D721Med (cell line): Measurements from ENCODE around the gene RBM43.
"Not testable (repeated sequence)": the region's sequence is repeated elsewhere in the genome, so short reads cannot be mapped to it uniquely, and the experiment has no call there.

Experiments
- DNase-seq: peaks from one replicate; pipeline ENCODE4 v3.0.0; 2011; ENCODE audit warnings: low spot score; ENCODE audit not compliant: insufficient read length
- FAIRE-seq: peaks from 2 replicates; lab custom pipeline; 2011; peaks lifted over from hg19 to GRCh38; lab: Jason Lieb, UNC
- CTCF ChIP-seq: IDR thresholded peaks from 2 replicates; pipeline ENCODE4 v1.5.1; 2012; ENCODE audit warnings: mild to moderate bottlenecking, control low read depth; ENCODE audit not compliant: insufficient read depth; ENCODE audit errors: missing control alignments

RBM43 gene

GRCh38 chr2:151261231-151261976 is at the start of gene RBM43:
Gene RBM43, minus strand, starts transcription at chr2:151261863. Its CDS starts 136 bp downstream, at chr2:151261727.
- DNase-seq (peak; percentile 28), FAIRE-seq (no peak)
- no peak for TF ChIP-seq CTCF

GRCh38 chr2:151310313-151310712 is 48.6 kb upstream of the RBM43 start:
- FAIRE-seq, DNase-seq: not testable (repeated sequence)

- no peak for DNase-seq
Observed at GRCh38 chr2:151306621-151307020, 45.0 kb upstream of the RBM43 start.

GRCh38 chr2:151305129-151305691 is 43.5 kb upstream of the RBM43 start:
- DNase-seq: no peak
- no peak for TF ChIP-seq CTCF
- no peak for FAIRE-seq

More at GRCh38 chr2:151306621-151307020, 45.0 kb upstream of the RBM43 start:
- FAIRE-seq: no peak
- TF ChIP-seq CTCF: no peak

- FAIRE-seq (no peak), DNase-seq (no peak)
- TF ChIP-seq CTCF: no peak
Observed at GRCh38 chr2:151302879-151303278, 41.2 kb upstream of the RBM43 start.

GRCh38 chr2:151302404-151302803 is 40.7 kb upstream of the RBM43 start:
- FAIRE-seq (no peak), DNase-seq (no peak)
- no peak for TF ChIP-seq CTCF

GRCh38 chr2:151299920-151300539 is 38.4 kb upstream of the RBM43 start:
- FAIRE-seq: no peak

More at GRCh38 chr2:151299920-151300539, 38.4 kb upstream of the RBM43 start:
- TF ChIP-seq CTCF: no peak
- DNase-seq: no peak
